Activated T-helper 1 cell treated with anti-CD3 and anti-CD28 coated beads, Interleukin-12 subunit alpha, Interleukin-12 subunit beta, Interleukin-2, Interleukin-4 antibody, amounts not matched to agents 30 ng/mL and 10 ng/mL and 1 ng/mL, durations not matched to agents 14 hours and 24 hours and 36 hours (primary cell): ENCODE data around the gene BICDL2. TPM values are rescaled to one million over a fixed set of nuclear protein-coding genes. Genes with fewer than 3 reads are reported as not detected.
"Not testable (repeated sequence)": the region's sequence is repeated elsewhere in the genome, so short reads cannot be mapped to it uniquely, and the experiment has no call there.

Experiments
- DNase-seq: peaks from one replicate; pipeline ENCODE4 v3.0.0; 2021; ENCODE audit warnings: low spot score
- H3K27ac Mint-ChIP-seq: one replicate; pipeline ENCODE4 v1.8.0; 2021; ENCODE audit warnings: mild to moderate bottlenecking, mixed read lengths
- H3K27me3 Mint-ChIP-seq: one replicate; pipeline ENCODE4 v1.8.0; 2022; ENCODE audit warnings: mild to moderate bottlenecking, moderate library complexity, mixed read lengths; ENCODE audit not compliant: insufficient read depth
- H3K36me3 Mint-ChIP-seq: one replicate; pipeline ENCODE4 v1.8.0; 2021; ENCODE audit warnings: low read depth, mixed read lengths
- H3K4me1 Mint-ChIP-seq: one replicate; pipeline ENCODE4 v1.8.0; 2021; ENCODE audit warnings: low read depth, mixed read lengths
- H3K4me3 Mint-ChIP-seq: one replicate; pipeline ENCODE4 v1.8.0; 2021; ENCODE audit warnings: mild to moderate bottlenecking, moderate library complexity, mixed read lengths
- H3K9me3 Mint-ChIP-seq: one replicate; pipeline ENCODE4 v1.8.0; 2021; ENCODE audit warnings: mixed read lengths
- intact Hi-C: fragments of 100-400 bp; cut with micrococcal nuclease; formaldehyde crosslinking; loops from one replicate; pipeline ENCODE4 v1.15.1; 2024
- total RNA-seq: library from RNA; stranded (reverse); gene quantifications from 2 replicates; pipeline ENCODE4 v1.2.3, GENCODE V29; 2022

Gene BICDL2
- total RNA-seq, 1 donor from 2014 or later, result not detected

DNA sequence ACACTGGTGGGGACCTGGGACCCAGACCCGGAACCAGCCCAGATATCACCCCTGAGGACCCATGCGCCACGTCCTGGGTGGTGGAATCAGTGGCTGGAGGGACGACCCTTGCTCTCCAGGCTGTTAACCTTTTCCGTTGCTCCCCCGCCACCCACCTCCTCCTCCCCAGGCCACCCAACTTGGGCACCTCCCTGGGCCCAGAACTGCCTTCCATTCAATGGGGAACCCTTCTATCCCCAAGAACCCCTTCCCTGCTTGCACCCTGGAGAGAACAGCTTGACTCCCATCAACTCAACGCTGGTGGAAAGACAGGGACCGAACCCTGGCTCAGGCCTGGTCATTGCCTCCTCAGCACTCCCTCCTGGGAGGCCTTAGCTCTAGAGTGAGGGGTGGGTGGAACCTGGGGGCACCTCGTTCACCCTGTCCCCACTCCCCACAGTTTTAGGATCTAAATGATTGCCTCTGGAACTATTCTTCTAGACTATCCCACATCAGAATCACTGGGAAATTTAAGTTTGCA lies 23.0 kb upstream of the BICDL2 start:
- intact Hi-C loops, result loop anchor here (1.0 to 2.0 kb wide), 7 partner anchors 15 to 107 kb away; no protein-coding TSS in a partner anchor
- peaks cover 7% of the 10 kb centered on the region for H3K9me3 Mint-ChIP-seq
- peaks cover 58% of the 10 kb centered on the region for H3K4me1 Mint-ChIP-seq
- H3K4me3 Mint-ChIP-seq, result peak overlapping the region; percentile 89
- DNase-seq, result no peak
- peaks cover 24% of the 10 kb centered on the region for H3K36me3 Mint-ChIP-seq
- peak overlapping the region; percentile 93 for H3K27ac Mint-ChIP-seq
- H3K27me3 Mint-ChIP-seq, result peaks cover 2% of the 10 kb centered on the region

GRCh38 chr16:3059041-3059722 lies 22.4 kb upstream of the BICDL2 start:
- Mint-ChIP-seq H3K27me3 (peaks cover 2% of the 10 kb centered on the region), H3K4me1 (peaks cover 59% of the 10 kb centered on the region), H3K9me3 (peaks cover 7% of the 10 kb centered on the region), H3K4me3 (peak overlapping the region; percentile 90), H3K36me3 (peaks cover 25% of the 10 kb centered on the region), H3K27ac (peak overlapping the region; percentile 93)
- DNase-seq, result peak; percentile 88
- intact Hi-C loops, result loop anchor here (1.0 to 2.0 kb wide), 7 partner anchors 16 to 107 kb away; no protein-coding TSS in a partner anchor

DNA sequence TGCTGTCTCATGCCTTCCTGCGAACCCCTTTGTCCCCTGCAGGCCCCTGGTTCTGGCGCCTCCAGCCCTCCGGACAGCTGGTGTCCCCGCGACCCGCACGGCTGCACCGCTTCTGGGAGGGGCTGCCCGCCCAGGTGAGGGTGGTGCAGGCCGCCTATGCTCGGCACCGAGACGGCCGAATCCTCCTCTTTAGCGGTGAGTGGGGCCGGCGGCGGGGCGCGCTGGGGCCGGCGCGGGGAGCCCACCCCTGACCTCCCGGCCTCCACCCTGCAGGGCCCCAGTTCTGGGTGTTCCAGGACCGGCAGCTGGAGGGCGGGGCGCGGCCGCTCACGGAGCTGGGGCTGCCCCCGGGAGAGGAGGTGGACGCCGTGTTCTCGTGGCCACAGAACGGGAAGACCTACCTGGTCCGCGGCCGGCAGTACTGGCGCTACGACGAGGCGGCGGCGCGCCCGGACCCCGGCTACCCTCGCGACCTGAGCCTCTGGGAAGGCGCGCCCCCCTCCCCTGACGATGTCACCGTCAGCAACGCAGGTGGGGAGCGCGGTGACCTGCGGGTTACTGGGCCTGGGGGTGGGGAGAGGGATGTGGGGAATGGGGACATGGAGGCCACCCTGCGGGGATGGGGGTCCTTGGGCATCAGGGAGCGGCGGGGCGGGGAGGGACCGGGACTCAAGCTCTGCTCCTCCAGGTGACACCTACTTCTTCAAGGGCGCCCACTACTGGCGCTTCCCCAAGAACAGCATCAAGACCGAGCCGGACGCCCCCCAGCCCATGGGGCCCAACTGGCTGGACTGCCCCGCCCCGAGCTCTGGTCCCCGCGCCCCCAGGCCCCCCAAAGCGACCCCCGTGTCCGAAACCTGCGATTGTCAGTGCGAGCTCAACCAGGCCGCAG lies 21.6 kb upstream of the BICDL2 start:
- no peak for DNase-seq
- Mint-ChIP-seq H3K9me3 (peaks cover 7% of the 10 kb centered on the region), H3K4me1 (peaks cover 61% of the 10 kb centered on the region)

DNA sequence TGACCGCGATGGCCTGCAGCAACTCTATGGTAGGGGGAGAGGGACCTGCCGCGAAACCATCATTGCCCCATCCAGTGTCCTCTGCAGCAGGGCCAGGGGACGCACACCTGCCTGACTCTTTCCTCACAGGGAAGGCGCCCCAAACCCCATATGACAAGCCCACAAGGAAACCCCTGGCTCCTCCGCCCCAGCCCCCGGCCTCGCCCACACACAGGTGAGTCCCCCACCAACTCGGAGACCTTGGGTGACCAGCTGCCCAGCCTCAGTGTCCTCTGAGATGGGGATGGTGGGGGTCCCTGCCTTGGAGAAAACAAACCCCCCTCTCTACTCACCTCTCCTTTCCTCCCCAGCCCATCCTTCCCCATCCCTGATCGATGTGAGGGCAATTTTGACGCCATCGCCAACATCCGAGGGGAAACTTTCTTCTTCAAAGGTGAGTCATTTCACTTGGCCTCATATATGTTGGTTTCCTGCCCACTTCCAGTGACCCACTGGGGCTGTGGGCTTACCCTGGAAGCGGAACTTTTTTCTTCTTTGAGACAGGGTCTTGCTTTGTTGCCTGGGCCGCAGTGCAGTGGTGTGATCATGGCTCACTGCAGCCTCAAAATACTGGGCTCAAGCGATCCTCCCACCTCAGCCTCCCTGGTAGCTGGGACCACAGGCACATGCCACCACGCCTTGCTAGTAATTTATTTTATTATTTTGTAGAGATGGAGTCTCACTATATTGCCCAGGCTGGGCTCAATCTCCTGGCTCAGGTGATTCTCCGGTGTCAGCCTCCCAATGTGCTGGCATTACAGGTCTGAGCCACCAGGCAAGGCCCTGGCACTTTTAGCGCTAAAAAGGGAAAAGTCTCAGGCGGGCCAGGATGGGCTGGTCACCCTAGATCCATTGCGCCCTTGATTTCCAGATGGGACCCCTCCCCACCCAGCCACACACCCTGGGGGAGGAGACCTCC lies 20.7 kb upstream of the BICDL2 start:
- Mint-ChIP-seq H3K4me1 (peaks cover 55% of the 10 kb centered on the region), H3K36me3 (peaks cover 30% of the 10 kb centered on the region), H3K9me3 (peaks cover under 1% of the 10 kb centered on the region), H3K27ac (peak overlapping the region; percentile 88), H3K4me3 (peak overlapping the region; percentile 90), H3K27me3 (no peaks in the 10 kb centered on the region)
- intact Hi-C loops, result loop anchor here (2.0 kb wide), 2 partner anchors 17 to 43 kb away; no protein-coding TSS in a partner anchor
- no peak for DNase-seq

More for the DNA sequence above, 21.6 kb upstream of the BICDL2 start:
- Mint-ChIP-seq H3K4me3 (peak overlapping the region; percentile 90), H3K27ac (peak overlapping the region; percentile 88), H3K36me3 (peaks cover 31% of the 10 kb centered on the region), H3K27me3 (peaks cover 2% of the 10 kb centered on the region)
- intact Hi-C loops, result loop anchor here (1.0 to 2.0 kb wide), 7 partner anchors 16 to 108 kb away; no protein-coding TSS in a partner anchor

DNA sequence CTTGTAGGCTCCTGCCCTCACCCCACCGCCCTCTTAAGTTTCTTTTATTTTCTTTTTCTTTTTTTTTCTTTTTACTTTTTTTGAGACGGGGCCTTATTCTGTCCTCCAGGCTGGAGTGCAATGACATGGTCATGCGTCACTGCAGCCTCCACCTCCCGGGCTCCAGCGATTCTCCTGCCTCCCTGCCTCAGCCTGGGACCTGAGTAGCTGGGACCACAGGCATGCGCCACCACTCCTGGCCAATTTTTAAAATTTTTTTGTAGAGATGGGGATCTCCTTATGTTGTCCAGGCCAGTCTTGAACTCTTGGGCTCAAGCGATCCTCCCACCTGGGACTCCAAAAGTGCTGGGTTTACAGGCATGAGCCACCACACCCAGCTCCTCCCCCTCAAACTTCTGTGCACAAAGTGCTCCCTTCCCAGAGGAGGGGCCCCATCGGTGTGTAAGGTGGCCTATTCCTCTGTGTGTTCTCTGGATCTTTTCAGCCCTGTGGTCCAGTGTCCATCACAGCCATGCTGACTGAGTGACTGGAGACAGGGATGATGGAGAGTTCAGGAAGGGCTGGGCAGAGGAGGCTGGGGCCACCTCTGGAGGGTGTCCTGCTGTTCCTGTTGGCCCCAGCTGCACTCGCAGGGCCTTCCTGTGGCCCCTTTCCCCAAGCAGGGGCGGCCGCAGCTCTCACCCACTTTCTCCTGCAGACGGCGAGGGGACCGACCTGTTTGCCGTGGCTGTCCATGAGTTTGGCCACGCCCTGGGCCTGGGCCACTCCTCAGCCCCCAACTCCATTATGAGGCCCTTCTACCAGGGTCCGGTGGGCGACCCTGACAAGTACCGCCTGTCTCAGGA lies 19.8 kb upstream of the BICDL2 start:
- Mint-ChIP-seq H3K27ac (peak overlapping the region; percentile 88), H3K27me3 (no peaks in the 10 kb centered on the region), H3K4me3 (peak overlapping the region; percentile 90), H3K4me1 (peaks cover 64% of the 10 kb centered on the region), H3K9me3 (no peaks in the 10 kb centered on the region), H3K36me3 (peaks cover 33% of the 10 kb centered on the region)
- intact Hi-C loops, result no loop called here
- no peak for DNase-seq

DNA sequence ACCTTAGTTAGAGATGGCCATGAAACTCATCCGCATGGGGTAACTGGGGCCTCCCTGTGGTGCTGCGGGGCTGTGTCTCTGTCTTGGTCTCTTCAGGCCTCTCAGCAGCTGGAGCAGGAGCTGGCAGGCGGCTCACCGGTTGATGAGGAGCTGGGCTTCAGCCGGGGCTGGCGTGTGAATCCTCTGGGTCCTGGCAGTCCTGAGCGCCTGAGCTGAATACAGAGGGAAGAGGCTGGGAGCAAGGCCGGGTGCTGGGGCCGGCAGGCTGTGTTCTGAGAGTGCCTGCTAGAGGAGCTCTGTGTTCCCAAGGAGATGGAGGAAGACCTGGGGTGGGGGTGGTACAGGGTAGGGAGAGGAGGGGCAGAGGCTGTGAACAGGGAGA lies 19.0 kb upstream of the BICDL2 start:
- DNase-seq, result not testable (repeated sequence)

DNA sequence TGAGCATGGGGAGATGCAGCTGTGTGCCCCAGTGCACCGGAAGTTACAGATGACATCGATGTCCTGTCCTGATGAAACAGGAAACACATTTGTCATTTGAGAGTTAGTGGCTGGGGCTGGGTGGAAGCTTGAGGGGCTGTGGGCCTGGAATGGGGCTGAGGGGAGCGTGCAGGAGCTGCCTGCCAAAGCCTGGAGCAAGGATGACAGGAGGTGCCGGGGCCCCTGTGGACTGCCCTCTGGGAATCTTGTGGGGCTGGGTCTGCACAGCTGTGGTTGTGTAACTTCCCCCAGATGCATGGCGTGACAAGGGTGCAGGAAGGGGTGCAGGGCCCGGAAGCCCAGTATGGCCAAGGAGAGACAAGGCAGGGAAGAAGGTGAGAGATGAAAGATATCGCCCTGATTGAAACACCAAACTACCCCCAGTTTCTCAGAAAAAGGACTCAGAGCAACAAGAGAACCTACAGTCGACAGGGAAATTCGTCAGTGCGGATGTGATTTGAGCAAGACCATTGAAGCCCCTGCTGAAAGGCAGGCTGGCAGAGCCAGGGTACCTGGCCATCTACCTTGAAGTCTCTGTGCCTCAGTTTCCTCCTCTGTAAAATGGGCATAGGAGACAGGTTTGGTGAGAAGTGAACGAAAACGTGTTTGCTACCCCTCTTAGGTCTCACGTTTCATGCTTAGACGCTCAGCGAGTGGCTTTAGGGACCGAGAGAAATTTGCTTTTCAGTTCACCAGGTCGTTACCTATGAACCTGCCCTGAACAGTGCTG lies 18.4 kb upstream of the BICDL2 start:
- no peaks in the 10 kb centered on the region for H3K9me3 Mint-ChIP-seq
- H3K4me3 Mint-ChIP-seq, result peak overlapping the region; percentile 68
- peaks cover 72% of the 10 kb centered on the region for H3K4me1 Mint-ChIP-seq
- peaks cover 33% of the 10 kb centered on the region for H3K36me3 Mint-ChIP-seq
- no peak for DNase-seq
- peak overlapping the region; percentile 94 for H3K27ac Mint-ChIP-seq
- no peaks in the 10 kb centered on the region for H3K27me3 Mint-ChIP-seq
- intact Hi-C loops, result loop anchor here (1.0 kb wide), 1 partner anchor 9 kb away; the partner anchor contains the start of gene MMP25

More for the DNA sequence above, 19.0 kb upstream of the BICDL2 start:
- H3K9me3 Mint-ChIP-seq, H3K27me3 Mint-ChIP-seq: not testable (repeated sequence)
- Mint-ChIP-seq H3K36me3 (peaks cover 39% of the 10 kb centered on the region), H3K27ac (peak overlapping the region; percentile 94), H3K4me1 (peaks cover 72% of the 10 kb centered on the region), H3K4me3 (peak overlapping the region; percentile 68)
- intact Hi-C loops, result loop anchor here (1.0 kb wide), 1 partner anchor 9 kb away; the partner anchor contains the start of gene MMP25

DNA sequence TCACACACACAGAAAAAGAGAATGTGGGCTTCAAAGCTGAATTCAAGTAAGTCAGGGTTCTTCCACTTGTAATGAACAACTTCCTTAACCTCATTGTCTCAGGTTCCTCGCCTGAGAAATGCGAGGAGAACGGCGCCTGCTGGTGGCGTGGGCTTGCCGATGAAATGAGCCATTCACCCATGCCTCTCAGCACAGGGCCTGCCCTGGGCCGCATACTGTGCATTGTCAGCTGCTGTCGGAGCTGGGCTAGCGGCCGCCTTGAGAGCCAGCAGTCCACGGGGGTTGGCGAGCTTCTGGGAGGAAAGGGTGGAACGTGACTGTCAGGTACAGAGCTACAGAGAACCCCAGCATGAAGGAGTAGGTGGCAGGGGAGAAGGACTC lies 16.6 kb upstream of the BICDL2 start:
- intact Hi-C loops, H3K4me3 Mint-ChIP-seq, DNase-seq, H3K9me3 Mint-ChIP-seq, H3K27me3 Mint-ChIP-seq, H3K27ac Mint-ChIP-seq: not testable (repeated sequence)
- H3K4me1 Mint-ChIP-seq, result peaks cover 75% of the 10 kb centered on the region
- peaks cover 29% of the 10 kb centered on the region for H3K36me3 Mint-ChIP-seq

GRCh38 chr16:3052571-3053329 lies 16.0 kb upstream of the BICDL2 start:
- intact Hi-C loops, H3K4me3 Mint-ChIP-seq, H3K27me3 Mint-ChIP-seq, DNase-seq, H3K9me3 Mint-ChIP-seq: not testable (repeated sequence)
- H3K36me3 Mint-ChIP-seq, result peaks cover 29% of the 10 kb centered on the region
- peaks cover 79% of the 10 kb centered on the region for H3K4me1 Mint-ChIP-seq
- H3K27ac Mint-ChIP-seq, result peak overlapping the region; percentile 49

DNA sequence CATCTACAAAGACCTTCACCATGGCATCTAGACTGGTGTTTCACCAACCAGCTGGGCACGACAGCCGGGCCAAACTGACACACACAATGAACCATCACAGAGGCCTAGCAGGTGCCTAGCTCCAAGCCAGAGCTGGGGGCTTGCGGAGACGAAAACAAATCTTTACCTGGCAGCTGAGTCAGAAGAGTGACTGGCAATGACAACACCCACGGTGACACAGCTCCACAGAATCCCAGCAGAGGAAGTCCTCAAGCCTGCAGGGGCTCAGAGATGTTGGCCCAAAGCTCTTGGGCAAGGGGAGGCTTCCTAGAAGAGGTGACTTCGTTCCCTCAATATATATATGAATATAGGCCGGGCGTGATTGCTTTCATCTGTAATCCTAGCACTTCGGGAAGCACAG lies 14.8 kb upstream of the BICDL2 start:
- peak overlapping the region; percentile 21 for H3K4me3 Mint-ChIP-seq
- intact Hi-C loops, result no loop called here

More for the DNA sequence above, 14.8 kb upstream of the BICDL2 start:
- Mint-ChIP-seq H3K36me3 (peaks cover 25% of the 10 kb centered on the region), H3K27me3 (no peaks in the 10 kb centered on the region), H3K4me1 (peaks cover 66% of the 10 kb centered on the region), H3K27ac (peak overlapping the region; percentile 85), H3K9me3 (no peaks in the 10 kb centered on the region)
- DNase-seq, result no peak
